Measurements from ENCODE around the gene ATF4.

The ATF4 gene

DNA sequence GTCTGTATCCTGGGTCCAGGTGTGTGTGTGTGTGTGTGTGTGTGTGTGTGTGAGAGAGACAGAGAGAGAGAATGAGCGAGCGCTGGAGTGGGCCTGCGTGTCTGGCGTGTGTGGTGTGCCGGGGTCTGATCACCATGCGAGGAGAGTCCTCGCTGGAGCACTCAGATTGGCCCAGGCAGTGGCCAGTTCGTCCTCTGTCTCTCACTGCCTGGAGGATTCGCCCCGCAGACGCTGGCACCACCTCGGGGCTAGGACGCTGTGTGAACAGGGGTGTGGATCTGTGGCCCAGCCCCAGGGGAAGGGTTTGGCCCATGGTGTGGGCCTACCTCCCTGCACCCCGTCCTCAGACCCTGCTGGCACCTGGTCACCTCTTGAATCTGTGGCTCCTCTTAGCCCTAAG is 38.6 kb downstream of the ATF4 start:
- no peak for DNase-seq

- peak; percentile 42 for DNase-seq
These were observed 39.2 kb downstream of the ATF4 start for GRCh38 chr22:39559456-39560105.

DNA sequence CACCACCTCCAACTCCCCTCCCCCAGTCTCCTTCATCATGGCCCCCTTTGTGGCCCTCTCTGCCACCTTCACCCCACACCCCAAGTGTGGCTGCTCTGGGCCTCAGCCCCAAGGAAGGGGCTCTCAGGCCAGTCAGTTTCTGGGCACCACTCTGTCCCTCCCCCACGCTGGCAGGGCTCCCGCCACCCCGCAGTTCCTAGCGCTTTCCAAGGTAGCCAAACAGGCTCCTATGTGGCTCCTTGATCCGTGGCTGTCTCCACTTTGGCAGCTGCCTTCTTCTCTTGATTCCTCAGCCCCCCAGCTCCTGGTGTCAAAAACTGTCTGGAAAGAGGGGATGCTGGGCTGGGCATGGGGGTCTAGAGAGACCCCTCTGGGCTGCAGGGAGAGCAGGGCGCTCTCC is 39.8 kb downstream of the ATF4 start:
- no peak for DNase-seq

DNA sequence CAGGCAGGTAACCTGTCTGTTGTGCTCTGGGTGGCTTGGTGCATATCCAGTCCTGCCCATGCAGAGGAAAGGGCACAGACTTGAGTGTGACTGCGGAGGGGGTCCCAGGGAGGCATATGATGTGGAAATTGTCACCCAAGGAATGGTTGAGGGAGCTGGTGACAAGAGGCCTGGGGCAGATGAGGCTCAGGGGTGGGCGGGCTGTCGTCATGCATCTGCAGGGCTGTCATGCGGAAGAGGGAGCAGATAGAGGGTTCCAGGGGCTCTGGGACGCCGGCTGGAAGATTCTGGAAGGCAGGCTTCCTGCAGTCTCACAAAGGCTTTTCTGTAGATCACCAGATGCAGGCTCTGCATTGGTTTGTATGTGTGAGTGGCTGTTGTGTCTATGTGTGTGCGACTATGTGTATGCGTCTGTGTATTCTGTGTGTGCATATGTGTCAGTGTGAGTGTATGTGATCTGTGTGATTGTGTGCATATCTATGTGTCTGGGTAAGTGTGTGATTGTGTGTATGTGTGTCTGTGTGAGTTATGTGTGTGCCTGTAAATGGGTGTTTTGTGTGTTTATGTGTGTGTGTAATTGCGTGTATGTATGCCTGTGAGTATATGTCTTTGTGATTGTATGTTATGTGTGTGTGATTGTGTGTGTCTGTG is 42.6 kb downstream of the ATF4 start:
- no peak for DNase-seq

DNA sequence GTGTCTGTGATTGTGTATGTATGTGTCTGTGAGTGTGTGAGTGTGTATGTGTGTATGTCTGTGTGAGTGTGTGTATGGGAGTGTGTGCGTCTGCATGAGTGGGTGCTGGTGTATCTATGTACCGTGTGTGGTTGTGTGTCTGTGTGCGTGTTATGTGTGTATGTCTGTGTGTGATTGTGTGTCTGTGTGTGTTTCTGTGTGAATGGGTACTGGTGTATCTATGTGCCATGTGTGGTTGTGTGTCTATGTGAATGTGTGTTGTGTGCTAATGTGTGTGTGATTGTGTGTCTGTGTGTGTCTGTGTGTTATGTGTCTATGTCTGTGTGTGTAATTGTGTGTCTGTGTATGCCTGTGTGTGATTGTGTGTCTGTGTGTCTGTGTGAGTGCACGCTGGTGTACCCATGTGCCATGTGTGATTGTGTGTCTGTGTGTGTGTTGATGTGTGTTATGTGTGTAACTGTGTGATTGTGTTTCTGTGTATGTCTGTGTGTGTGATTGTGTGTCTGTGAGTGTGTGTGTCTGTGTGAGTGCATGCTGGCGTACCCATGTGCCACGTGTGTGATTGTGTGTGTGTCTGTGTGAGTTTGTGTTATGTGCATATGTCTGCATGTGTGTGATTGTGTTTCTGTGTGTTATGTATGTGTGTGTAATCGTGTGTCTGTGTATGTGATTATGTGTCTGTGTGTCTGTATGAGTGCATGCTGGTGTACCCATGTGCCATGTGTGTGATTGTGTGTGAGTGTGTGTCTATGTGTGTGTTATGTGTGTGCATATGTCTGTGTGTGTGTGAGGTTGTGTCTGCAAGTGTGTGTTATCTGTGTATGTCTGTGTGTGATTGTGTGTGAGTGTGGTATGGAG is 43.4 kb downstream of the ATF4 start:
- DNase-seq, result no peak

- DNase-seq, result no peak
These were observed 45.1 kb downstream of the ATF4 start for GRCh38 chr22:39565414-39565944.

- DNase-seq, result peak; percentile 29
These were observed 47.0 kb downstream of the ATF4 start for GRCh38 chr22:39567135-39567946.

DNA sequence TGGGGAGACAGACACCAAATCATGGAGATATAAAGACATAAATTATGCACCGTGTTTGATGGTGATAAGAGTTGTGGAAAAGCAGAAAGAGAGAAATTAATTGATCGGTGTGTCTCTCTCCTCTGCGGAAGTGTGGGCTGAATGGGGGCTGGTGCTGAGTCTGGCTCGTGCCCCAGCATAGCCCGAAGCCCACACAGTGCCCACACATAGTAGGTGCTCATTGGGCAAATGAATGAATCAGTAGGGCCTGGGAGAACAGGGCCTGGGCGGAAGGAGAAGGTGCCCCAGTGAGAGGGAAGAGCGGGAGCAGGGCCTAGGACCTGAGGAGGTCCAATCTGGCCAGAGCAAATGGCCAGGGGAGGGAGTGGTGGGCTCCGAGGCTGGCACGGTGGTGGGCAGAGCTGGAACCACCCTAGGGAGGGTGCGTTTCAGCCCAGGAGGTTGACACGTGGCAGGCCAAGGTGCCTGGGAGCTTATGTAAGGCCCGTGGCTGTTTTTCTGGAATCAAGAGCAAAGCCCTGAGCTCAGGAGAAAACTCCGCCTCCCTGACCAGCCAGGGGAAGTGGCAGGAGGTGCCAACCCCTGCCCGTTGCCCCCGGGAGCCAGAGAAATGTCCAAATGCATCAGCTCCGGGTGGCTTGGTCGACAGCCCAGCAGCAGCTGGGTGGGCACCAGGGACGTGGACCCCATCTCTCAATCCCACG is 48.1 kb downstream of the ATF4 start:
- DNase-seq, result no peak

- DNase-seq, result no peak
These were observed 48.7 kb downstream of the ATF4 start for GRCh38 chr22:39569066-39569465.

GRCh38 chr22:39570226-39570625 is 49.9 kb downstream of the ATF4 start:
- DNase-seq, result no peak

DNA sequence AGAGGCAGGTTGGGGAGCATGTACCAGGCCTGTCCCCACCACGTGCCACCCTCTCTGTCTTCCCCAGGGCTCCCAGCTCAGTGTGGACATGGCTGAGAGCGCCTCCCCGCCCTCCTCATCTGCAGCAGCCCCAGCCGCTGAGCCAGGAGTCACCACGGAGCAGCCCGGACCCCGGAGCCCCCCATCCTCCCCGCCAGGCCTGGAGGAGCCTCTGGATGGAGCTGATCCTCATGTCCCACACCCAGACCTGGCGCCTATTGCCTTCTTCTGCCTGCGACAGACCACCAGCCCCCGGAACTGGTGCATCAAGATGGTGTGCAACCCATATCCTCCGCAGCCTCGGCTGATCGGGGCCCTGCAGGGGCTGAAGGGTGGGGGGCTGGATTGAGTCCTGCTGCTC is 50.3 kb downstream of the ATF4 start, which contains the start of gene CACNA1I:
Gene CACNA1I, plus strand, starts transcription at position 89 of the 400 bp plus-strand sequence. Its CDS starts 0 bp downstream, at position 89.
- no peak for DNase-seq

- no peak for DNase-seq
These were observed 51.2 kb downstream of the ATF4 start for GRCh38 chr22:39571538-39571937.
